ENCODE results near the gene C11orf65. TPM values are rescaled to one million over a fixed set of nuclear protein-coding genes. Genes with fewer than 3 reads are reported as not detected.
A peak's percentile ranks its signal among the peaks of the same experiment; 100 is the strongest.

The C11orf65 gene
- total RNA-seq (1 to 10 TPM in 2 of 5 experiments, under 1 TPM in 3; 0.27 to 1.5 (median 0.51) TPM), polyA plus RNA-seq (1 to 10 TPM in 1 of 2 donors, under 1 TPM in 1; 0.61 to 2.0 TPM), total RNA-seq (0.81 reads per million)

GRCh38 chr11:108467091-108467823, at the start of gene C11orf65:
Gene C11orf65, minus strand, starts transcription at chr11:108467529. Its CDS starts 5,970 bp downstream, at chr11:108461559.
- H3K9me3 ChIP-seq (ENCODE audit: control insufficient read depth in 2 of 3, low read length in 3 of 3): no peaks in the 10 kb centered on the region
- CTCF ChIA-PET: no interaction called here
- intact Hi-C loops (cut with micrococcal nuclease): loop anchor here (1.0 to 10.0 kb wide), 15 partner anchors 30 to 1964 kb away; partner anchors contain the start of genes ACAT1 (in 2 of the 2), ALKBH8 (in 2 of the 2), CUL5 (in 2 of the 2) and CWF19L2 (in 2 of the 2)
- peaks cover 0 to 3% (median 0%) of the 10 kb centered on the region in 11 donors for H3K9me3 Mint-ChIP-seq
- H3K4me1 Mint-ChIP-seq: peaks cover 0 to 27% (median 17%) of the 10 kb centered on the region in 7 donors
- ATAC-seq (peak; percentile 98), DNase-seq (peak; percentile 88 to 97 (median 94))
- peak within 1 kb of the TSS; percentile 93 for H3K27ac ChIP-seq (ENCODE audit: low read depth, low read length)
- H3K36me3 Mint-ChIP-seq: peaks cover 0 to 3% (median 0%) of the 10 kb centered on the region in 5 donors
- H3K27me3 ChIP-seq (ENCODE audit: control insufficient read depth in 2 of 2, insufficient read depth in 2 of 2, low read length in 2 of 2): no peaks in the 10 kb centered on the region
- POLR2A ChIA-PET: interaction anchor here (0.5 to 1.8 kb wide), 13 partner anchors 11 to 458 kb away, joined by 3 to 11 read pairs (median 4); partner anchors contain the start of genes ATM, CUL5, DDX10 and EXPH5
- H3K27ac Mint-ChIP-seq: peak within 1 kb of the TSS; percentile 98 to 100 (median 100)
- H3K4me1 ChIP-seq (ENCODE audit: control insufficient read depth in 2 of 2, insufficient read depth in 2 of 2, low read length in 2 of 2): peaks cover 3 to 5% of the 10 kb centered on the region in 2 donors
- H3K4me3 ChIP-seq (ENCODE audit: low read length): peak within 1 kb of the TSS; percentile 81
- H3K36me3 ChIP-seq (ENCODE audit: control insufficient read depth in 2 of 3, insufficient read depth in 3 of 3, low read length in 3 of 3): no peaks in the 10 kb centered on the region
- peak within 1 kb of the TSS; percentile 93 to 100 (median 98) for H3K4me3 Mint-ChIP-seq
- H3K27me3 Mint-ChIP-seq: no peaks in the 10 kb centered on the region

GRCh38 chr11:108516125-108516524, 48.8 kb upstream of the C11orf65 start:
- intact Hi-C loops (cut with micrococcal nuclease): no loop called here
- H3K4me1 Mint-ChIP-seq: peaks cover 0 to 2% (median 0%) of the 10 kb centered on the region in 7 donors

GRCh38 chr11:108512708-108513107, 45.4 kb upstream of the C11orf65 start:
- no peak overlapping the region for H3K27ac Mint-ChIP-seq
- H3K4me3 Mint-ChIP-seq: no peak overlapping the region
- H3K9me3 Mint-ChIP-seq: peaks cover 0 to 8% (median 0%) of the 10 kb centered on the region in 11 donors
- H3K4me1 Mint-ChIP-seq: no peaks in the 10 kb centered on the region
- no peaks in the 10 kb centered on the region for H3K27me3 ChIP-seq (ENCODE audit: control insufficient read depth in 2 of 2, insufficient read depth in 2 of 2, low read length in 2 of 2)
- H3K4me3 ChIP-seq (ENCODE audit: low read length): no peak overlapping the region
- POLR2A ChIA-PET: no interaction called here
- H3K36me3 ChIP-seq (ENCODE audit: control insufficient read depth in 2 of 3, insufficient read depth in 3 of 3, low read length in 3 of 3): peaks cover 0 to 12% (median 0%) of the 10 kb centered on the region in 3 experiments
- H3K27ac ChIP-seq (ENCODE audit: low read depth, low read length): no peak overlapping the region
- H3K9me3 ChIP-seq (ENCODE audit: control insufficient read depth in 2 of 3, low read length in 3 of 3): no peaks in the 10 kb centered on the region
- intact Hi-C loops (cut with micrococcal nuclease): no loop called here
- H3K27me3 Mint-ChIP-seq: peaks cover 0 to 2% (median 0%) of the 10 kb centered on the region in 5 donors
- CTCF ChIA-PET: no interaction called here
- H3K4me1 ChIP-seq (ENCODE audit: control insufficient read depth in 2 of 2, insufficient read depth in 2 of 2, low read length in 2 of 2): no peaks in the 10 kb centered on the region
- ATAC-seq (no peak), DNase-seq (no peak)
- H3K36me3 Mint-ChIP-seq: peaks cover 7 to 45% (median 17%) of the 10 kb centered on the region in 5 donors

More at GRCh38 chr11:108516125-108516524, 48.8 kb upstream of the C11orf65 start:
- H3K4me3 Mint-ChIP-seq: no peak overlapping the region
- peaks cover 7 to 46% (median 21%) of the 10 kb centered on the region in 5 donors for H3K36me3 Mint-ChIP-seq
- DNase-seq (no peak), ATAC-seq (no peak)
- Histone ChIP-seq H3K4me1 (ENCODE audit: control insufficient read depth in 2 of 2, insufficient read depth in 2 of 2, low read length in 2 of 2) (no peaks in the 10 kb centered on the region), H3K9me3 (ENCODE audit: control insufficient read depth in 2 of 3, low read length in 3 of 3) (no peaks in the 10 kb centered on the region), H3K27ac (ENCODE audit: low read depth, low read length) (no peak overlapping the region), H3K4me3 (ENCODE audit: low read length) (no peak overlapping the region), H3K36me3 (ENCODE audit: control insufficient read depth in 2 of 3, insufficient read depth in 3 of 3, low read length in 3 of 3) (peaks cover 0 to 12% (median 0%) of the 10 kb centered on the region in 3 experiments), H3K27me3 (ENCODE audit: control insufficient read depth in 2 of 2, insufficient read depth in 2 of 2, low read length in 2 of 2) (no peaks in the 10 kb centered on the region)
- no peak overlapping the region for H3K27ac Mint-ChIP-seq
- peaks cover 0 to 8% (median 0%) of the 10 kb centered on the region in 11 donors for H3K9me3 Mint-ChIP-seq
- no peaks in the 10 kb centered on the region for H3K27me3 Mint-ChIP-seq
- ChIA-PET POLR2A (no interaction called here), CTCF (no interaction called here)

DNA sequence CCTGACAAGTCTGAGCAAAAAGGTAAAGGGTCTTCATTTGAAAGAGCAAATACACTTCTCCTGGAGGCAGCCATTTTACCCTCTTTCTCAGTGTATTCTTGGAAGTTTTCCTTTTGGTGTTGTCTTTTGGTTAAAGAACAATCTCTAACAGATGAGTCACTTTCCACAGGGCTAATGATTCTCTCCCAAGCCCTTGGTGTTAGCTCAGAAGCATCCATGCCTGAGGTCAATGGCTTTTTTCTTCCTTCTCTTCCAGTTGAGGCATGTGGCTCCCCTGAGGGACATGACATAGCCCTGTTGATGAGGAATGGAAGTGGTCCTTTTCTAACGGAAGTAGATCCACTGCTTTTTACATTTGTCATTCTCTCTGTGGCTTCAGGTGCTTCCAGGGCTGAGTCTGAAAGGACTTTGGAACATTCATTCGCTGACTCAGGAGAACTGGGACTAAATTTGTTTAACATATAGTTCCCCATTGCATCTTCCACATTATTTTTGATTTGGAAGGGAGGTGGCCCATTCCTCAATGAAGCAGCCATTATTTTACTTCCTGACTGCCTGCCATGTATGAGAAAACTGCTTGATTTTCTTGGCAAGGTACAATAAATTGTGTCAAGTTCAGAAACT, 44.6 kb upstream of the C11orf65 start:
- CTCF ChIA-PET: no interaction called here
- H3K27me3 ChIP-seq (ENCODE audit: control insufficient read depth in 2 of 2, insufficient read depth in 2 of 2, low read length in 2 of 2): no peaks in the 10 kb centered on the region
- Mint-ChIP-seq H3K36me3 (peaks cover 7 to 41% (median 17%) of the 10 kb centered on the region in 5 donors), H3K4me3 (no peak overlapping the region), H3K9me3 (peaks cover 0 to 8% (median 0%) of the 10 kb centered on the region in 11 donors), H3K27ac (no peak overlapping the region), H3K4me1 (no peaks in the 10 kb centered on the region), H3K27me3 (peaks cover 0 to 2% (median 0%) of the 10 kb centered on the region in 5 donors)
- no peaks in the 10 kb centered on the region for H3K9me3 ChIP-seq (ENCODE audit: control insufficient read depth in 2 of 3, low read length in 3 of 3)
- POLR2A ChIA-PET: no interaction called here
- DNase-seq (no peak), ATAC-seq (no peak)
- H3K36me3 ChIP-seq (ENCODE audit: control insufficient read depth in 2 of 3, insufficient read depth in 3 of 3, low read length in 3 of 3): peaks cover 0 to 12% (median 0%) of the 10 kb centered on the region in 3 experiments
- no peaks in the 10 kb centered on the region for H3K4me1 ChIP-seq (ENCODE audit: control insufficient read depth in 2 of 2, insufficient read depth in 2 of 2, low read length in 2 of 2)
- intact Hi-C loops (cut with micrococcal nuclease): no loop called here
- no peak overlapping the region for H3K4me3 ChIP-seq (ENCODE audit: low read length)
- H3K27ac ChIP-seq (ENCODE audit: low read depth, low read length): no peak overlapping the region

GRCh38 chr11:108508653-108509593, 41.6 kb upstream of the C11orf65 start:
- peaks cover 0 to 5% (median 0%) of the 10 kb centered on the region in 3 experiments for H3K36me3 ChIP-seq (ENCODE audit: control insufficient read depth in 2 of 3, insufficient read depth in 3 of 3, low read length in 3 of 3)
- H3K4me3 Mint-ChIP-seq: no peak overlapping the region
- no peaks in the 10 kb centered on the region for H3K27me3 ChIP-seq (ENCODE audit: control insufficient read depth in 2 of 2, insufficient read depth in 2 of 2, low read length in 2 of 2)
- peaks cover 0 to 3% (median 0%) of the 10 kb centered on the region in 11 donors for H3K9me3 Mint-ChIP-seq
- no peak for ATAC-seq
- no peak overlapping the region for H3K27ac Mint-ChIP-seq
- no peaks in the 10 kb centered on the region for H3K4me1 ChIP-seq (ENCODE audit: control insufficient read depth in 2 of 2, insufficient read depth in 2 of 2, low read length in 2 of 2)
- H3K4me3 ChIP-seq (ENCODE audit: low read length): no peak overlapping the region
- ChIA-PET CTCF (no interaction called here), POLR2A (interaction anchor here (0.6 kb wide), 1 partner anchor 17 kb away, joined by 3 read pairs; no protein-coding TSS in a partner anchor)
- DNase-seq: no peak
- H3K9me3 ChIP-seq (ENCODE audit: control insufficient read depth in 2 of 3, low read length in 3 of 3): no peaks in the 10 kb centered on the region
- peaks cover 1 to 26% (median 10%) of the 10 kb centered on the region in 5 donors for H3K36me3 Mint-ChIP-seq
- H3K27me3 Mint-ChIP-seq: peaks cover 0 to 5% (median 0%) of the 10 kb centered on the region in 5 donors
- no peaks in the 10 kb centered on the region for H3K4me1 Mint-ChIP-seq
- intact Hi-C loops (cut with micrococcal nuclease): no loop called here
- no peak overlapping the region for H3K27ac ChIP-seq (ENCODE audit: low read depth, low read length)

- Histone ChIP-seq H3K36me3 (ENCODE audit: control insufficient read depth in 2 of 3, insufficient read depth in 3 of 3, low read length in 3 of 3) (no peaks in the 10 kb centered on the region), H3K9me3 (ENCODE audit: control insufficient read depth in 2 of 3, low read length in 3 of 3) (no peaks in the 10 kb centered on the region), H3K27ac (ENCODE audit: low read depth, low read length) (no peak overlapping the region), H3K4me3 (ENCODE audit: low read length) (no peak overlapping the region), H3K4me1 (ENCODE audit: control insufficient read depth in 2 of 2, insufficient read depth in 2 of 2, low read length in 2 of 2) (peaks cover 0 to 3% of the 10 kb centered on the region in 2 donors), H3K27me3 (ENCODE audit: control insufficient read depth in 2 of 2, insufficient read depth in 2 of 2, low read length in 2 of 2) (no peaks in the 10 kb centered on the region)
- DNase-seq: no peak
- no peak for ATAC-seq
- H3K4me3 Mint-ChIP-seq: no peak overlapping the region
- ChIA-PET CTCF (no interaction called here), POLR2A (no interaction called here)
- intact Hi-C loops (cut with micrococcal nuclease): no loop called here
- H3K4me1 Mint-ChIP-seq: peaks cover 8 to 15% (median 14%) of the 10 kb centered on the region in 7 donors
- H3K9me3 Mint-ChIP-seq: no peaks in the 10 kb centered on the region
- H3K27ac Mint-ChIP-seq: peak overlapping the region in 1 of 9 donors; percentile 38
- peaks cover 0 to 6% (median 0%) of the 10 kb centered on the region in 5 donors for H3K27me3 Mint-ChIP-seq
- peaks cover 0 to 6% (median 0%) of the 10 kb centered on the region in 5 donors for H3K36me3 Mint-ChIP-seq
These were observed 34.1 kb upstream of the C11orf65 start for GRCh38 chr11:108501396-108501795.
